IPS-18c (cell line): ENCODE measurements around the gene SEC23B.
"Not testable (repeated sequence)": the region's sequence is repeated elsewhere in the genome, so short reads cannot be mapped to it uniquely, and the experiment has no call there.

Experiments
- H3K4me3 ChIP-seq: 2 replicates; pipeline ENCODE4 v1.7.0; 2013; ENCODE audit warnings: low read depth, mild to moderate bottlenecking, low read length, moderate library complexity; ENCODE audit not compliant: insufficient read depth
- H3K9me3 ChIP-seq: one replicate; pipeline ENCODE4 v1.6.1; 2013; ENCODE audit warnings: mild to moderate bottlenecking, low read length, moderate library complexity; ENCODE audit not compliant: control insufficient read depth, insufficient read depth

Gene SEC23B

GRCh38 chr20:18507218-18508191 lies at the start of gene SEC23B:
Gene SEC23B, plus strand, starts transcription at chr20:18507940. Its CDS starts 2,896 bp downstream, at chr20:18510836.
- peak within 1 kb of the TSS; percentile 96 for H3K4me3 ChIP-seq
- H3K9me3 ChIP-seq: peaks cover 2% of the 10 kb centered on the region

- no peak overlapping the region for H3K4me3 ChIP-seq
- H3K9me3 ChIP-seq: no peaks in the 10 kb centered on the region
These were observed 42.1 kb upstream of the SEC23B start for GRCh38 chr20:18465536-18466200.

GRCh38 chr20:18466574-18466893 lies 41.2 kb upstream of the SEC23B start:
- H3K9me3 ChIP-seq: no peaks in the 10 kb centered on the region
- peak overlapping the region; percentile 91 for H3K4me3 ChIP-seq

- Histone ChIP-seq H3K4me3 (peak within 1 kb of the TSS; percentile 91), H3K9me3 (no peaks in the 10 kb centered on the region)
These were observed 40.6 kb upstream of the SEC23B start, which contains the start of the genes DZANK1 and POLR3F for GRCh38 chr20:18466894-18467730. Gene DZANK1, minus strand, starts transcription at chr20:18467030. Its CDS starts 1,672 bp downstream, at chr20:18465358. Gene POLR3F, plus strand, starts transcription at chr20:18467390. Its CDS starts 117 bp downstream, at chr20:18467507.

- no peaks in the 10 kb centered on the region for H3K9me3 ChIP-seq
- no peak overlapping the region for H3K4me3 ChIP-seq
These were observed 30.5 kb upstream of the SEC23B start for GRCh38 chr20:18477218-18477617.

- no peak overlapping the region for H3K4me3 ChIP-seq
- H3K9me3 ChIP-seq: no peaks in the 10 kb centered on the region
These were observed 29.9 kb upstream of the SEC23B start for GRCh38 chr20:18477821-18478220.

- Histone ChIP-seq H3K9me3 (no peaks in the 10 kb centered on the region), H3K4me3 (no peak overlapping the region)
These were observed 26.1 kb upstream of the SEC23B start for GRCh38 chr20:18481596-18481995.

- Histone ChIP-seq H3K9me3 (no peaks in the 10 kb centered on the region), H3K4me3 (no peak overlapping the region)
These were observed 19.4 kb upstream of the SEC23B start for GRCh38 chr20:18488301-18488700.

GRCh38 chr20:18496042-18496441 lies 11.7 kb upstream of the SEC23B start:
- no peaks in the 10 kb centered on the region for H3K9me3 ChIP-seq
- peak overlapping the region; percentile 91; the same call in 1 of the 2 replicates for H3K4me3 ChIP-seq

- Histone ChIP-seq H3K4me3 (peak within 1 kb of the TSS; percentile 91), H3K9me3 (no peaks in the 10 kb centered on the region)
These were observed 10.8 kb upstream of the SEC23B start, which contains the start of gene RBBP9 for GRCh38 chr20:18496740-18497592. Gene RBBP9, minus strand, starts transcription at chr20:18497225. Its CDS starts 58 bp downstream, at chr20:18497167.

GRCh38 chr20:18497603-18498002 lies 10.1 kb upstream of the SEC23B start:
- Histone ChIP-seq H3K4me3 (no peak overlapping the region), H3K9me3 (no peaks in the 10 kb centered on the region)

- not testable (repeated sequence) for H3K9me3 ChIP-seq, H3K4me3 ChIP-seq
These were observed 6.1 kb upstream of the SEC23B start for GRCh38 chr20:18501672-18502071.

- H3K4me3 ChIP-seq: no peak overlapping the region
- peaks cover 2% of the 10 kb centered on the region for H3K9me3 ChIP-seq
These were observed 3.2 kb upstream of the SEC23B start for GRCh38 chr20:18504479-18505060.

- Histone ChIP-seq H3K4me3 (peak overlapping the region; percentile 96), H3K9me3 (peaks cover 2% of the 10 kb centered on the region)
These were observed 996 bp upstream of the SEC23B start for GRCh38 chr20:18506744-18507143.

GRCh38 chr20:18511571-18511970 lies 3.8 kb downstream of the SEC23B start:
- H3K9me3 ChIP-seq: no peaks in the 10 kb centered on the region
- no peak overlapping the region for H3K4me3 ChIP-seq

GRCh38 chr20:18513208-18513607 lies 5.5 kb downstream of the SEC23B start:
- no peaks in the 10 kb centered on the region for H3K9me3 ChIP-seq
- H3K4me3 ChIP-seq: no peak overlapping the region
